ENCODE data around the gene ASTL.

ASTL gene

DNA sequence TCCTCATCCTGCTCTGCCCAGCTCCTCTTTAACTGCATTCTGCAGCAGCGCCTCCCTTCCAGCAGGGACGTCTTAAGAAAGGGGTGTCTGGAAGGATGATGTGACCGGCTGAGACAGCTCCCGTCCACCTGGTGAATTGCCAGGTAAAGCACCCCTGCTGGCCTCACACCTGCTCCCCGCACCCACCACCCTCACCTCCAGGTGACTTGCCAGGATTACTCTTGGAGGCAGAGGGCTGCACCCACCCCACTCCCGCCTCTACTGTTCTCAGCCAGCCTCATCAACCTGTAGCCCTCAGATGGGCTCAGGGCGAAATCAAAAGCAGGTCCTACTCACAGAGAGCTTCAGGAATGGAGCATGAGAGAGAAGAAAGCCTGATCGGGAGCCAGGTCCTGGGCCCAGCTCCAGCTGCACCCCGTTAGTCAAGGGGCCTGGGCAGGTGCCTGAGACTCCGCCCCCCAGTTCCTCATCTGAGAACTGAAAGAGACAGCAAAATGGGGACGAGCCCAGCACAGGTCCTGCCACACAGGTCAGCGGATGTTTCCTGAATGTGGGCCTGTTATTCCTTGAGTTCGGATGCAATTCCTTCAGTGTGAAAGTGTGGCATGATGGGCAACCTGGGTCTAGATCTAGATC, 27.6 kb downstream of the ASTL start:
- DNase-seq = no peak

DNA sequence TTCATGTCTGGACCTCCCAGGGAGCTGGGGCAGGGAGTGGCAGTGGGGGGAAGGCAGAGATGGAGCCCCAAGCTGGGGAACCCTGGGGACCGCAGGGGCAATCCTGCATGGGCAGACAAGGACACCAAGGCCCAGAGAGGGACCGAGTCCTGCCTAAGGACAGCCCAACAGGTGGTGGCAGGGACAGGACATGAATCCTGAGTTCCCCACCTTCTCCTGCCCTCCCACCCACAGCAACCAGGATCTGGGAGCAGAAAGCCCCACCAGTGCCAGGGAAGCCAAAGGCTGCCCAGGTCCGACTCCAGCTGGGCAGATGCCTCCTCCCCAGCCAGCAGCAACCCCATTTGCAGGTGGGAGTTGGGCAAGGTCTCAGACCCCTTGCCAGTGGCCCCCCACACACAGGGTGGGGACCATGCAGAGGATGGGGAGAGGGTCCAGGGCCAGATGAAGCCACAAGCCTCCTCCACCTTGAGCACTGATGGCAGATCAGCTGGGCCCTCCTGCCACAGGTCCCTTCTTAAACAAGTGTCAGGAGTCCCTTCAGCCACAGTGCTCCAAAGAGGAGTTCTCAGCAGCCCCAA, 28.3 kb downstream of the ASTL start:
- DNase-seq = no peak

GRCh38 chr2:96109361-96109680, 29.0 kb downstream of the ASTL start:
- DNase-seq = no peak

GRCh38 chr2:96108541-96109360, 29.6 kb downstream of the ASTL start:
- DNase-seq = no peak

DNA sequence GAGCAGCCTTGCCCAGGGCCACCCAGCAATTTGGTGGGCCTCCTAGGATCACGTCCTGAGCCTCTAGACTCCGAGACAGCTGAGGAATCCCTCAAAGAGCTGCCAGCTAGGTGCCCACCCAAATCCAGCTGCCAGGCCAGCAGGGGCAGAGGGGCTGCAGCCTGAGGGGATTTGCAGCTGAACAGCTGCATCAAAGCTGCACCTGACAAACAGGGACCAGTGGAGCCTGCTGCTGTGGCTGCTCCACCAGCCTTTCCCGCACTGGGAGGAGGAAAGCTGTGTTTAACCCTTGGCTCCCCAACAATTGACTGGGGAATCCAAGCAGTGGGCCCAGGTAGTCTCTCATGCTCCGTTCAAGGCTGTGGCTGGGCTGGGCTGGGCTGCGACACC, 30.2 kb downstream of the ASTL start:
- no peak for DNase-seq

- DNase-seq = no peak
Measured at GRCh38 chr2:96107708-96108065, 30.6 kb downstream of the ASTL start.

GRCh38 chr2:96106991-96107707, 31.2 kb downstream of the ASTL start:
- DNase-seq = no peak

DNA sequence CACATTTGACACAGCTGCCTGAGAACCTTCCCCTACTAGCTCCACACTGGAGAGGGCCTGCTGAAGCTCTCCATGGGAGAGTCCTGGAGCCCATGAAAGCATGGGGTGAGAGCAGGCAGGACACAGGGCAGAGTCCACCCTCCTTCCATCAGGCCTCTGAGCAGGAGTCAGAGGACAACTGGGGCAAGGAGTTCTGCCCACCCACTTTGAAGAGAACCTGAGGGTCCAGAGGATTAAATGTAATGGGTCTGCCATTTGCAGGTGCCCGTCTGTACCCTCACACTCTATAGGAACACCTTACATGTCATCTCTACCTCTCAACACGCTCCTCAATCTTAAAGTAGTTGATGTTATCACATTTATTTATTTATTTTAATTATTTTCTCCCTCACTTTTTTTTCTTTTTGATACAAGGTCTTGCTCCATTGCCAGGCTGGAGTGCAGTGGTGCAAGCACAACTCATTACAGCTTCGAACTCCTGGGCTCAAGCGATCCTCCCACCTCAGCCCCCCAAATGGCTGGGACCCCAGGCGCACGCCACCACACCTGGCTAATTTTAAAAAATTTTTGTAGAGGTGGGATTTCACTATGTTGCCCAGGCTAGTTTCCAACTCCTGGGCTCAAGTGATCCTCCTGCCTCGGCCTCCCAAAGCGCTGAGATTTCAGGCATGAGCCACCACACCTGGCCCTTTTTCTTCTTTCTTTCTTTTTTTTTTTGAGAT, 32.1 kb downstream of the ASTL start:
- no peak for DNase-seq

DNA sequence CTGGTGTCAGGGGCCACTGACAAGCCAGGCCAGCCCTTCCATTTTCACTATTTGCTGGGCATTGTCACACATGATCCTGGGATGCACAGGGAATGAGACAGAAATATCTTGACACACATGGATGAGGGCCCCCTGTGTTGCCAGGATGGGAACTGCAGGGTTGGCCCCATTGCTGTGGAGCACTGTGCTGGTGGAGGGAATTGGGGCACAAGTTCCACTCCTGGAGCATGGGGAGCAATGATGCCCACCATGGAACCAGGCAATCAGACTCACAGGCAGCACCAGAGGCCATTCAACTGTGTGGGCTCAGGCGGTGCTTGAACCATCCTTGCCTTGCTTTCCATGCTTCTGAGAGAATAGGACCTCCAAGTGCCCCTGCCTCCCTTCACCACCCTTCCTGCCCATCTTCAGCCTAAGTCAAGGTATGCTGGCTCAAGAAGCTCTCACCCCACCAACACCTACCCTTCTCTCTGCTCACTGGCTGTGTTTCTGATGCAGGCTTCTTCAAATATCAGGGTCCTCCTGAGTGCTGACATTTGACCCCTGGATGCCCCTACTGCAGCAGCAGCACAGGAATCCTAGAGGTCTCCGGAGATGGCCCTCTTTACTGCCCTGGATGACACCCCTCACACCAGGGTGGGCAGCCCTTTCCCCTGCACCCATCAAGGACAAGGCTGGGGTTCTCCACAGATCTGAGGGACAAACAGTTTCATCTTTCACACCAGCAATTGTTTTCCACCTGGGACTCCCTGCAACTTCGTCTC, 33.0 kb downstream of the ASTL start:
- DNase-seq = no peak

DNA sequence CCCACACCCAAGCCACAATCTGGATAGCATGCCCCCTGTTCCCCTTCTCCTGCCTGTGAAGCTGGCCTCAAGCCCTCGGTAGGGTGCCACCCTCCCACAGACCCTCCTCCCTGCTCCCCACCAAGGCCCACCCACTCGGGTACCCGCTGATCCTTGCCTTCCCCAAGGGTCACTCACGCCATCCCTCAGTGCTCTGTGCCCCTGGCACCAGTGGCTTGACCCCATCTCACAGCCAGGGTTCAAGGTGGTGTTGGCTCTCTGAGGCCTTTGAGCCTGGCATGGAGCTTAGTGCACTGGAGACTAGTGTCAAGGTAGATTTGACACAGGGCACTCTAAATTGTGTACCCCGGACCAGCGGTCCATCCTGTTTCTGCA, 33.8 kb downstream of the ASTL start:
- DNase-seq = no peak

- no peak for DNase-seq
Measured at GRCh38 chr2:96103761-96104486, 34.4 kb downstream of the ASTL start.

- DNase-seq = no peak
Measured at GRCh38 chr2:96103187-96103601, 35.1 kb downstream of the ASTL start.

DNA sequence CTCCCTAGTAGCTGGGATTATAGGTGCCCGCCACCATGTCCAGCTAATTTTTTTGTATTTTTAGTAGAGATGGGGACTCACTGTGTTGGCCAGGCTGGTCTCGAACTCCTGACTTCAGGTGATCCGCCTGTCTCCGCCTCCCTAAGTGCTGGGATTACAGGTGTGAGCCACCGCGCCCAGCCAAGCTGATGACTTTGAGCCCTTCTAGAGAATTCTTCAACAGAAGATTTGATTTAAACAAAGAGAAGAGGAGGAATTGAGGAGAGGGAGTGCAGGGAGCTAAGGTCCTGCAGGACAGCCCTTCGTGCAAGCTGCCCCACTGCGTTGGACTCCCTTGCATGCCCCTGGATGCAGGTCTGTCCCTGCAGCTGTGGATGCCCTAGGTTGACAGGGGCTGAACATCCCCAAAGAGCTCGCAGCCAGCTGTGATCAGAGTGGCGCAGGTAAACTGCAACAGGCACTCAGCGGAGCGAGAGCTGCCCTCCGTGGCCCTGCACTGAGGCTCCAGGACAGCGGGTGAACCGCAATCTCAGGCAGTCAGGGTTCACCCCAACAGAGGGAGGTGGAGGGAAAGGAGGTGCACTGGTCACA, 35.6 kb downstream of the ASTL start:
- no peak for DNase-seq

DNA sequence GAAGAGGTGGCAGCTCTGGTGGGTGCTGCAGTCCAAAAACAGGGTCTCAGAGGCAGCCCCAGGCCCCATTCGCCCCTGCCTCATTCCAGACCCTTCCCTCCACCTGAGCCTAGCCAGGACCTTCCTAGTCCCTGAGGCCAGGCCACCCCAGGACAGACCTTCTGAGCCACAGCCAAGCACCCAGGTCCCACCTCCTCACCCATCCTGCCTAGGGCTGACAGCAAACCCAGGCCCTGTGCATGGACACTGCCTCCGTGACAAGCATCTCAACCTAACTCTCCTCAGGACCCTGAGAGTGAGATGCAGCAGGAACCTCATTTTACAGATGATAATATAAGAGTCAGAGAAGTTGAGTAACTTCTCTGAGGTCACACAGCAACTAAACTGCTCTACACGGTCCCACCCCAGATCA, 37.4 kb downstream of the ASTL start:
- no peak for DNase-seq

DNA sequence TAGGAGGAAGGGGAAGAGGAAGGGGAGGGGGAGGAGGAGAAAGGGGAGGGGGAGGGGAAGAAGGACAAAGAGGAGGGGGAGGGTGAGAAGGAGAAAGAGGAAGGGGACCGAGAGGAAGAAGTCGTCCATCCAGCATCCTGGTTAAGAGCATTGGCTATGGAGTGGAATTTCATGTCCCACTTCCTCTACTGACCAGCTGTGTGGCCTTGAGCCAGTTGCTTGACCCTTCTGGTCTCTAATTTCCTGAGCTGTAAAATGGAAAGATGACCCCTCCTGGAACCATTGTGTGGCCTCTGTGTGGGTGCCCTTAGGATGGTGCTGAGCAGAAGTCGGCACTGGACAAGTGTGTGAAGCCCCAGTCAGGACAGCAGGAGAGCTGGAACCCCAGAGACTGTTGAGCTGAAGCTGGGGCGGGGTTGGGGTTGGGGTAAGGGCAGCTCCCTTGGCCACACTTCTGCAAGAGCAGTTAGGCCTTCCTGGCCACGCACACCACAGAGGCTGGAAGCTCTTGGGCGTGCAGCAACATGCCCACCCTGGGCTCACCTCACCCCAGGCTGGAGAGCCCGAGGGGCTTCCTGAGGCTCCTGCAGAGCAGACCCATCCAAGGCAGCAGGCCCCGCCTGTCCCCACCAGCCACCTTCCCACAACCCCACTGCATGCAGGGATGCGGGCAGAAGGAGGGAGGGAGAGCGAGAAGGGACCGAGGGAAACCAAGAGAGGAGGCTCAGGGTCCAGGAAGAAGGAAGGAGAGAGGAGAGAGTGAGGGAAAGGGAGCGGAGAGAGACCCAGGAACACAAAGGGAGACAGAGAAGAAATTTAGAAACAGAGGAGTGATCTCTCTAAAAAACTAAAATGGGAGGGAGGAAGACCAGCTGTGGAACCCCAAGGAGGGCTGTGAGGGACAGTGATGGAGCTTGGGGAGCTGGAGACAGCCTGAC, 38.2 kb downstream of the ASTL start:
- no peak for DNase-seq

DNA sequence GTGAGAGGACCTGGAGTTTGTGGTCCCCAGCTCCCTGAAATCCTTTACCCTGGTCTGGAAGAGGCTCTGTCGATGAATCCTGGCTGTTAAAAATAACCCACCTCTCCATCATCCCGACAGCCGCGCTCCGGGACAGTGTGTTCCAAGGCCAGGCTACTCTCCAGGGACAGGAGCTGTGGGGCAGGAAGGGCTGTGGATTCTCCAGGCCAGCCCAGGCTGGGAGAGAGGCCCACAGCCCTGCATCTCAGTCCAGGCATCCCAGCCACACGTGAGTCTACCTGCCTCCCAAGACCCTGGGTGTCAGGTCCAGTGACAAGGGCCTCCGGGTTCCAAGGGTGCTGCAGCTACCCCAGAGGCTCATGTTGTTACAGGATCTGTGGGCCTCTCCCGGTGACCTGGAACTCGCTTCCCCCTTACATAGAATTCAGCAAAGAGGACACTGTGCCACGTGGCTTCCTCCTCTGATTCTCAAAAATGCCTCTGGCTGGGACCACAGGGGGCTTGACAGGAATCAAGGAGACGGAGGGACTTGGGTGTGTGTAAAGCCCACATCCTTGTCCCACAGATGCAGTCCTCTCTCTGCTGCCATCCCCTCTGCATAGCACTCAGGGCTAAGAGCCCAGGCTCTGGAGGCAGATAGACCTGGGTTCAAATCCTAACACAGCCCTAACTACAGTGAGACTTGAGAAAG, 39.3 kb downstream of the ASTL start:
- DNase-seq = no peak

GRCh38 chr2:96097951-96098823, 40.1 kb downstream of the ASTL start:
- DNase-seq = no peak

- DNase-seq = no peak
Measured at GRCh38 chr2:96097441-96097840, 40.9 kb downstream of the ASTL start.

Data from DMS 273 treated with DMSO at 0.1 percent for 48 hours (cell line).